NT2/D1 (cell line): ENCODE data around the gene SCG5.

Source experiments
- DNase-seq: peaks from one replicate; pipeline ENCODE4 v3.0.0-alpha.2; 2011; ENCODE audit warnings: low read depth, low spot score
- H3K27me3 ChIP-seq: 2 replicates; pipeline ENCODE4 v1.6.0; 2011; ENCODE audit warnings: mild to moderate bottlenecking; ENCODE audit not compliant: insufficient read length, insufficient read depth
- H3K36me3 ChIP-seq: 2 replicates; pipeline ENCODE4 v1.6.1; 2011; ENCODE audit warnings: mild to moderate bottlenecking, low read length, mixed read lengths; ENCODE audit not compliant: insufficient read depth, insufficient read length
- H3K4me1 ChIP-seq: 2 replicates; pipeline ENCODE4 v1.5.1; 2011; ENCODE audit not compliant: insufficient read depth, insufficient read length
- H3K4me3 ChIP-seq: 2 replicates; pipeline ENCODE4 v1.5.1; 2011; ENCODE audit warnings: low read depth; ENCODE audit not compliant: insufficient read length
- H3K9ac ChIP-seq: 2 replicates; pipeline ENCODE4 v1.6.0; 2011; ENCODE audit warnings: low read depth; ENCODE audit not compliant: insufficient read length
- H3K9me3 ChIP-seq: 2 replicates; pipeline ENCODE4 v1.5.1; 2011; ENCODE audit warnings: mild to moderate bottlenecking, low read length; ENCODE audit not compliant: insufficient read depth
- SUZ12 ChIP-seq: IDR thresholded peaks from 2 replicates; pipeline ENCODE4 v1.6.1; 2011; ENCODE audit not compliant: insufficient read length, insufficient read depth; ENCODE audit errors: extremely low read depth
- YY1 ChIP-seq: IDR thresholded peaks from 2 replicates; pipeline ENCODE4 v1.6.1; 2011; ENCODE audit not compliant: insufficient read length, insufficient read depth
- ZNF274 ChIP-seq: IDR thresholded peaks from 2 replicates; pipeline ENCODE4 v1.6.1; 2011; ENCODE audit warnings: mild to moderate bottlenecking, low read depth, low read length

SCG5 gene

DNA sequence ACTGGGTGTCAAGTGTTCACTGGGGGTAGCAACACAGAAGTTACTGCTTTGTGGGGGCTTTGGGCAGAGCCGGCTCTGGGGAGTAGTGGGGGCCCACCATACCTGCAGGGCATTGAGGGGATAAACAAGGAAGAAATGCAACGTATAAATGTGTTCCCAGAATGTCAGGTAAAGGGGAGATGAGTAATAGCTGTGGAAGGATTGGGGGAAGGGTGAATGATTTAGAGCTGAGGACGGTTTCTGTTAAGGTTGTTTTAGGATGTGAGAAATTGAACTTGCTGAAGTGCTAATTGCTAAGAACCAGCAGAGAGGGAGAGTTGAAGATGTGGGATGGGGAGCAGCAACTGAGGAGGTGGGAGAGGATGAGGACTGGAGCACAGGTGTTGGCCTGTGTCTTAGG, 10.7 kb downstream of the SCG5 start:
- no peak for DNase-seq
- Histone ChIP-seq H3K9me3 (no peaks in the 10 kb centered on the region), H3K27me3 (no peaks in the 10 kb centered on the region), H3K4me1 (peaks cover 4% of the 10 kb centered on the region), H3K9ac (no peak overlapping the region), H3K4me3 (no peak overlapping the region), H3K36me3 (no peaks in the 10 kb centered on the region)
- TF ChIP-seq SUZ12 (no peak), YY1 (no peak), ZNF274 (no peak)

DNA sequence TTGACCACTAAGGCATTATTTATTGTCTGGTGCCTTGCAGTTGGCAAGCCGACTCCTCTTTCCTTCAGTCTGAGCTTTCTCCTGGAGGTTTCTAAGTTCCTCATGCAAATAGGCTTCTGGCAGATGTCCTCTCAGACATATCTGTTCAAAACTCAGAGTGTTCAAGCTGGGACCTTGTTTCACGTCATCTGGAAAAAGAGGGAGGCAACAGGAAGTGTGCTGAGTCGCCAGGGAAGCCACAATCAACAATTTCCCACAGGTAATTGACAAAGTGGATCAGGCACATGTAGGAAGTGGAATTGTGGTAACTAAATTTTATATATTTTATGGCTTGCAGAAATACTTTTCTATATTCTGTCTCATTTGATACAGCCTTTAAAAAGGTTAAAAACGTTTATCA, 14.6 kb downstream of the SCG5 start:
- H3K36me3 ChIP-seq: no peaks in the 10 kb centered on the region
- no peak for DNase-seq
- H3K4me1 ChIP-seq: peaks cover 4% of the 10 kb centered on the region
- H3K9ac ChIP-seq: no peak overlapping the region
- H3K9me3 ChIP-seq: no peaks in the 10 kb centered on the region
- TF ChIP-seq SUZ12 (no peak), YY1 (no peak), ZNF274 (no peak)
- H3K4me3 ChIP-seq: no peak overlapping the region
- no peaks in the 10 kb centered on the region for H3K27me3 ChIP-seq

DNA sequence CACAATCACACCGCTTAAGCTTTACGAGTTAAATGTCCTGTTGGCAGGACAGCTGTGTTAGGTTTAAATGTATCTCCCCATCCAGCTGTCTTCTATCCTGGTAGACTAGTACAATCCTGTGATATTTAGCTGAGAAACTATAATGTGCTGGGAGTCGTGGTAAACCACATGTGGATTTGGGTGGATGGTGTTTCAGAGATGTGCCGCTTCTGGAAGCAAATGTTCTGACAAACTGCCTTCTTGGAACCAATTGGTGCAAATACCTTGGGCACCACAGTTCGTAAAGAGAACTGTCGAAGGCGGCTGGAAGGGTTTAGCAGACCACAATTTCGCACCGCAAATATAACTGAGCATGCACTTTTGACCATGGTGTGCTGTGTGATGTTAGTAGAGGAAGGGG, 15.0 kb downstream of the SCG5 start:
- TF ChIP-seq ZNF274 (no peak), YY1 (no peak), SUZ12 (no peak)
- no peak overlapping the region for H3K4me3 ChIP-seq
- peaks cover 4% of the 10 kb centered on the region for H3K4me1 ChIP-seq

DNA sequence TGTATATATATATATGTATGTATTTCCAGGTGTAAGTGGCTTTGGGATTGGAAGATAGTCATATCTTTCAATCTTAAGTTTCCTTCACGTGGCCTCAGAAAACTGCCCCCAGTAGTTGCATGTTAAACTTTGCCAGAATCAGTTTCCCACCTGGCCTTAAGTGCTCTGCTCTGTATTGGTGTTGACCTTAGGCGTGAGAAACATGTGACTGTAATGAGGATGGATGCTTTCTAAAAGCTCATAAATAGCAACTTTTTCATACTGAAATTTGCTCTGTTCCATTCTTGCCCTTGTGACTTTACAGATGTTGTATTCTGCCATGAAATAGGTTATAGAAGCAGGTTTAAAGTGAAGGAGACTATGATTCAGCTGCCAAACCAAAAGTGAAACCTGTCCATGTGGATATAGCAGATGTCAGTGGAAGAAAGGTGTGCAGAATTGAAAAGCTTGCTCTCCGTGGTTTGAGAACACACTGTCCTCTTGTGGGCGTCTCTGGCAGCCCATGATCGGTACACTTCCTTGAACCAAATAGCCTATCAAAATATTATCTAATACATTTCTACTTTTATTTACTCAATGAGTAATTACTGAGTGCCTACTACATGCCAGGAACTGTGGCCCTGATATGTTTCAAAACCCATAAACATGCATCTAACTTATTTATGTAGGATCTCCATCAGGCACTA, 15.8 kb downstream of the SCG5 start:
- Histone ChIP-seq H3K9ac (no peak overlapping the region), H3K27me3 (no peaks in the 10 kb centered on the region), H3K9me3 (no peaks in the 10 kb centered on the region), H3K36me3 (no peaks in the 10 kb centered on the region), H3K4me3 (no peak overlapping the region), H3K4me1 (peaks cover 4% of the 10 kb centered on the region)
- TF ChIP-seq YY1: no peak
- TF ChIP-seq SUZ12: no peak
- TF ChIP-seq ZNF274: no peak
- DNase-seq: no peak

More for the DNA sequence above, 15.0 kb downstream of the SCG5 start:
- no peaks in the 10 kb centered on the region for H3K27me3 ChIP-seq
- H3K9me3 ChIP-seq: no peaks in the 10 kb centered on the region
- no peak overlapping the region for H3K9ac ChIP-seq
- H3K36me3 ChIP-seq: no peaks in the 10 kb centered on the region
- DNase-seq: no peak

DNA sequence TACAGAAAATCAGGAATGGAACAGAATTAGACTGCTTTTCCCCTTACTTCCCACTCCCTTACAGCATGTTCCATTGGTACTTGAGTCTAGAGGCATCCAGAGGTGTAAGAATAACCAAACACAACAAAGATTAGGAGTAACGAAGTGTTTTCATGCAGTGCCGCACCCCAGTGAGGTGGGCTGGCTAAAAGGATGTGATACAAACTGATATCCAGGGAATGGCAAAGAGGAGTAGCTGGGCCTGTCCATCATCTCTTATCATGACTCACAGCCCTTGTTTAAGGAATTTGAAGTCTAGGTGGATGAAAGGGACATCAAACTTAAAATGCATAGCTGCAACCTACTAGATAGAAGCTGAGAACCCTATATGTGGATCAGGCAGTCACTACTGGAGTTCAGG, 16.4 kb downstream of the SCG5 start:
- TF ChIP-seq ZNF274: no peak
- TF ChIP-seq YY1: no peak
- no peak for TF ChIP-seq SUZ12
- Histone ChIP-seq H3K9me3 (no peaks in the 10 kb centered on the region), H3K4me3 (no peak overlapping the region), H3K9ac (no peak overlapping the region), H3K27me3 (no peaks in the 10 kb centered on the region), H3K36me3 (no peaks in the 10 kb centered on the region), H3K4me1 (peaks cover 4% of the 10 kb centered on the region)
- DNase-seq: no peak

- H3K27me3 ChIP-seq: no peaks in the 10 kb centered on the region
- no peak overlapping the region for H3K9ac ChIP-seq
- no peak for DNase-seq
- no peak overlapping the region for H3K4me3 ChIP-seq
- no peaks in the 10 kb centered on the region for H3K36me3 ChIP-seq
- H3K9me3 ChIP-seq: no peaks in the 10 kb centered on the region
- TF ChIP-seq YY1 (no peak), SUZ12 (no peak), ZNF274 (no peak)
- peaks cover under 1% of the 10 kb centered on the region for H3K4me1 ChIP-seq
These were observed 18.0 kb downstream of the SCG5 start for GRCh38 chr15:32659340-32660155.

DNA sequence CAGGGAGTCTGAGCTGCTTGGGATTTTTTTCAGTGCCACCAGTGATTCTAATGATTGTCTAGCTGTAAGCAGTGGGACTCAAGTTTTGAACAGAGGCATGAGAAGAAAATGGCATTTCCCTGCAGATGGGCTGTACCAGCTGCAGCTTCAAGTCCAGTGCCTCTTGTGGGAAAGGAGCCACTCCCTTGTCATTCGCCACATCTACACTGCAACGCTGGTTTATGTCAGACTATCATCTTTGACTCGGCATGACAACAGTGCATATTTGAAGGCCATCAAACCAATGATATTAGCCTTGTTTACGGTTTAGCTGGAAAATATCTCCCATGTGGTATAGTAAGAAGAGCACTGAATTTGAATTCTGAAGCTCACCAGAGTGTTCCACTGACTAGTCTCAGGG, 22.2 kb downstream of the SCG5 start:
- TF ChIP-seq YY1 (no peak), SUZ12 (no peak), ZNF274 (no peak)
- no peak overlapping the region for H3K4me3 ChIP-seq
- H3K9me3 ChIP-seq: no peaks in the 10 kb centered on the region
- no peaks in the 10 kb centered on the region for H3K27me3 ChIP-seq
- peaks cover 5% of the 10 kb centered on the region for H3K4me1 ChIP-seq
- H3K9ac ChIP-seq: no peak overlapping the region
- DNase-seq: no peak
- no peaks in the 10 kb centered on the region for H3K36me3 ChIP-seq
